Activated CD8-positive, alpha-beta memory T cell treated with anti-CD3 and anti-CD28 coated beads for 24 hours (primary cell): ENCODE results near the gene LRP1B.

Experiments
- DNase-seq: peaks from one replicate; pipeline ENCODE4 v3.0.0-alpha.2; 2020

LRP1B gene

GRCh38 chr2:141063406-141063805, 1067.4 kb downstream of the LRP1B start:
- no peak for DNase-seq

- DNase-seq = no peak
These were observed 1068.4 kb downstream of the LRP1B start for GRCh38 chr2:141062443-141062842.

GRCh38 chr2:141062031-141062430, 1068.8 kb downstream of the LRP1B start:
- DNase-seq = no peak

- no peak for DNase-seq
These were observed 1072.3 kb downstream of the LRP1B start for GRCh38 chr2:141058556-141058955.

GRCh38 chr2:141055531-141055930, 1075.3 kb downstream of the LRP1B start:
- no peak for DNase-seq

- DNase-seq = no peak
These were observed 1081.9 kb downstream of the LRP1B start for GRCh38 chr2:141048951-141049350.

- no peak for DNase-seq
These were observed 1089.5 kb downstream of the LRP1B start for GRCh38 chr2:141041281-141041680.

GRCh38 chr2:141038341-141038740, 1092.5 kb downstream of the LRP1B start:
- DNase-seq = no peak

GRCh38 chr2:141037361-141037760, 1093.5 kb downstream of the LRP1B start:
- no peak for DNase-seq

GRCh38 chr2:141035846-141036420, 1094.9 kb downstream of the LRP1B start:
- DNase-seq = no peak

GRCh38 chr2:141029428-141030078, 1101.3 kb downstream of the LRP1B start:
- DNase-seq = no peak

- DNase-seq = no peak
These were observed 1103.6 kb downstream of the LRP1B start for GRCh38 chr2:141027221-141027620.

GRCh38 chr2:141021611-141022010, 1109.2 kb downstream of the LRP1B start:
- DNase-seq = no peak

GRCh38 chr2:141021109-141021508, 1109.7 kb downstream of the LRP1B start:
- no peak for DNase-seq

- DNase-seq = no peak
These were observed 1110.5 kb downstream of the LRP1B start for GRCh38 chr2:141020346-141020745.

GRCh38 chr2:141015341-141016047, 1115.3 kb downstream of the LRP1B start:
- DNase-seq = no peak

GRCh38 chr2:141003967-141004657, 1126.7 kb downstream of the LRP1B start:
- no peak for DNase-seq

GRCh38 chr2:141001750-141002149, 1129.1 kb downstream of the LRP1B start:
- no peak for DNase-seq

GRCh38 chr2:140998577-140998976, 1132.2 kb downstream of the LRP1B start:
- DNase-seq = no peak

- DNase-seq = no peak
These were observed 1132.8 kb downstream of the LRP1B start for GRCh38 chr2:140998017-140998416.

- DNase-seq = no peak
These were observed 1136.0 kb downstream of the LRP1B start for GRCh38 chr2:140994856-140995255.

GRCh38 chr2:140990416-140990815, 1140.4 kb downstream of the LRP1B start:
- DNase-seq = no peak

GRCh38 chr2:140988597-140988996, 1142.2 kb downstream of the LRP1B start:
- no peak for DNase-seq

GRCh38 chr2:140986456-140986855, 1144.4 kb downstream of the LRP1B start:
- DNase-seq = no peak
